HUDEP-2 (cell line): Measurements from ENCODE around the gene FAM20C.

ENCODE experiments used
- DNase-seq, 76 experiments: peaks; one replicate each; lab custom pipeline; 2025; ENCODE audit not compliant: unreplicated experiment in 76 of 76; lab: John Stamatoyannopoulos, UW

FAM20C gene

DNA sequence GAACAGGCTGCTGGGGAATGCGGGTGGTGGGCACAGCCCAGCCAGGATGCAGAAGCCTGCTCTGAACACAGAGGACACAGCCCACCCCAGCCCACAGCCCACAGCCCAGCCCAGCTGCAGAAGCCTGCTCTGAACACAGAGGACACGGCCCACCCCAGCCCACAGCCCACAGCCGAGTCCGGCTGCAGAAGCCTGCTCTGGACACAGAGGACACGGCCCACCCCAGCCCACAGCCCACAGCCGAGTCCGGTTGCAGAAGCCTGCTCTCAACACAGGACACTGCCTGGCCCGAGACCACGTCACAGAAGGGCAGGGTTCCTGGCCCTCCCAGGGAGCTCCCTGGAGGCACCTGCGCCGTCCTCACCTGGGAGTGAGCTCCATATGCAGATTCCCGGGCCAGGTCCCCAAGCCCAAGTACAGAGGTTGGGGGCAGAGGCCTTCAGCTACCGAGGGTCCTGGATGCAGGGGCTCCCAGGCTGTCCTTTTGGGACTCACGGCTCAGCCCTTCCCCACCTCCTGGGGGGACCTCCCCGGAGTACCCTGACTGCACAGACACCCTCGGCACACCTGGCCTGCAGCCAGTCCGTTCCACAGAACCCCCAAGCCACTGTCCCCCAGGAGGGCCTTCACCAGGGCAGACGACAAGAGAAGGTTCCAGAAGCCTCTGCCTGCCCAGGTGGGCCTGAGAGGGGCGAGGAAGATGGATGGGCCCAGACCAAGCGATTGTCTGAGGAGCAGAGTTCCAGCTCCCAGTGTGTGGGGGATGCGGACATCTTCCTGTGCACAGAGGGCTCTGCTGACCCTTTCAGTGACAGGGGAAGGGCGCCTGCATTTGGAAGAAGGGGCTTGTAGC, 73.9 kb downstream of the FAM20C start:
- no peak for DNase-seq

DNA sequence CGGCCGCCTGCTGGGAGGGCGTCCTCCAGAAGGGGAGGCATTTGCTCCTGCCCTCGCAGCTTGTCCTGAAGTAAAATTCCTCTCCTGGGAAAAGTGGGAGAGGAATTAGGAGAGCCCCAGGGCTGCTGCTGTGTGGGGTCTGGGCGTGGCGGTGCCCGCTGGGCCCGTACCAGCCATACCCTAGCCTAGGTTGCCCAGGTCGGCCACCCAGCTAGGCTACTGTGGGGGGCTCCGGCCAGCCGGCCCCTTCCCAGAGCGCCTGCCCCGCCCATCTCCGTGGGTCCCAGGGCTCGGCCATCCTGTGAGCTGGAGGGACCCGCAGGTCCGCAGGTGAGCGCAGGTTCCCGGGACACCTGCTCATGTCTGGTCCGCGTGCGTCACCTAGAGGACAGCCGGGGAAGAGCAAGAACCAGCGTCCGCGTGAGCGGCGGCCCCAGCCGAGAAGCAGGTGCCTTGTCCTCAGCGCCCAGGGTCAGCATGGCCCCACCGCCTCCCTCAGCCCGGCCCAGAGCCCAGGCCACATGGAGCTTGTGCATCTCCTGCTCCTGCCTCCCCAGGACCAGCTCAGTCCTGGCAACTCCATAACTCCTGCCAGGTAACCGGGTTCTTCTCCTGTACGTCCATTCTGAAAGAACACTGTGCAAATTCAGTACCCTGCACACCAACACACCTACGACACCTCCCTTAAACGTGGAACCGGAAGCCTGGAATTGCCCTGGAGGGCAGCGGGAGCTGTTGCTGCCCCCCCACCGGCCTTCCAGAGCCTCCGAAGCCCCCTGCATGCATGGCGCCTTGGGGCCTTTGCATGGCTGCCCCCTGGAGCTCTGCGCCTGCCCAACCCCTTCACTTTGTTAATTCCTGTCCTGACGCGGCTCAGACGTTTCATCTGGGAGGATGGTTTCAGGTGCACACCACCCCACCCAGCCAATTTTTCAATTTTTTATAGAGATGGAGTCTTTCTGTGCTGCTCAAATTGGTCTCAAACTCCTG, 74.8 kb downstream of the FAM20C start:
- DNase-seq, result no peak

DNA sequence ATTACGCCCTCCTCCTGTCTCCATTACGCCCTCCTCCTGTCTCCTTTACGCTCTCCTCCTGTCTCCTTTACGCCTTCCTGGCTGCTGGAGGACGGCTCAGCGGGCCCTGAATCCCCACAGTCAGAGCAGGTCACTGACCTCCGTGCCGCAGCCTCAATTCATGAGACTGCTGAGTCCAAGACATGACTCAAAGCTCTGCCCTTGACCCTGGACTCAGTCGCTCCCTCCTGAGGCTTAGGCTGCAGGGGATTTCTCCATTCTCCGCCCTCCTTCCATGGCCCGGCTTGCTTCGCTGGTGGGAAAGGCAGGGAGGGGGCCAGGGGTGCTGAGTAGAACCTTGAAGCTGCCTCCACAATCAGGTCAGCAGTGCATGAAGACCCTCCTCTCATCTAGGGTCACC, 76.6 kb downstream of the FAM20C start:
- no peak for DNase-seq

DNA sequence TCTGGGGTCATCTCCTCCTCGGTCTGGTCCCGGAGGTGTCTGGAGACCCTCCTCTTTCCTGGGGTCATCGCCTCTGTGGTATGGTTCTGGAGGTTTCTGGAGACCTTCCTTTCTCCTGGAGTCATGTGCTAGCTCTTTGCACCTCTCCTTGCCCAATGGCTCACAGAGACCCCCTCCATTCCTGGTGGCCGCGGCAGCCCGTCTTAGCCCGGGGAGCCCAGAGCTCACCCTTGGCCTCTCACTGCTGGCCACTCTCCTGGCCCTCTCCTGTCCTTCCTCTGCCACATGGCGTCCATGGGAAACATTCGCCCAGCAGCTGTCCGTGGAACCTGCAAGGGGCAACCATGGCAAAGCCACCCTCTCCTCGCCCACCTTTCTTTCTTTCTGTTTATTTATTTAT, 77.3 kb downstream of the FAM20C start:
- no peak for DNase-seq

DNA sequence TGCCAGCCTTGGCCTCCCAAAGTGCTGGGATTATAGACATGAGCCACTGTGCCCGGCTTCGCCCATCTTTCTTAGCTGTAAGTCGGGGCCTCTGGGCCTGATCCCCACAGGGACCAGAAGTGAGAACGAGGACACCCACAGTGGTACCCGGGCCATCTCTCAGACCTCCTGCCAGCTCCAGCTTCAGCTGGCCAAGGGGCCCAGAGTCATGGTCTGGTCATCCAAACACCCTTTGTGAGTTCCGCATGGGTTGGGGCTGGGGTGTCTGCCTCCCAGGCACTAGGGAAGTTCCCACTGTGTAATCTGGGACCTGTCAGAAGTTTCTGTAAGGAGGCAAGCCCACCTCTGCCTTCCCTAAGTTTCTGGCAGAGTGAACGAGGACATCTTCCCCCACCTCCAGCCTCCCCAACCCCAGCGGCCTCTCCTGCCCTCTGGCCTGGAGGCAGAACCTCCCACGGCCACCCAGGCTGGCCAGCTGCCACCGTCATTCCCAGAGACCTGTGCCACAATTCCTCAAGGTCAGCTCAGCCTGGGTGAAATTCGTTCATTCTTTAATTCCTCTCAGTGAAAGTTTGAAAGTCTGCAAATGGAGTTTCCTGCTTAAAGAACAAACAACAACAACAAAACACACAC, 78.1 kb downstream of the FAM20C start:
- no peak for DNase-seq

DNA sequence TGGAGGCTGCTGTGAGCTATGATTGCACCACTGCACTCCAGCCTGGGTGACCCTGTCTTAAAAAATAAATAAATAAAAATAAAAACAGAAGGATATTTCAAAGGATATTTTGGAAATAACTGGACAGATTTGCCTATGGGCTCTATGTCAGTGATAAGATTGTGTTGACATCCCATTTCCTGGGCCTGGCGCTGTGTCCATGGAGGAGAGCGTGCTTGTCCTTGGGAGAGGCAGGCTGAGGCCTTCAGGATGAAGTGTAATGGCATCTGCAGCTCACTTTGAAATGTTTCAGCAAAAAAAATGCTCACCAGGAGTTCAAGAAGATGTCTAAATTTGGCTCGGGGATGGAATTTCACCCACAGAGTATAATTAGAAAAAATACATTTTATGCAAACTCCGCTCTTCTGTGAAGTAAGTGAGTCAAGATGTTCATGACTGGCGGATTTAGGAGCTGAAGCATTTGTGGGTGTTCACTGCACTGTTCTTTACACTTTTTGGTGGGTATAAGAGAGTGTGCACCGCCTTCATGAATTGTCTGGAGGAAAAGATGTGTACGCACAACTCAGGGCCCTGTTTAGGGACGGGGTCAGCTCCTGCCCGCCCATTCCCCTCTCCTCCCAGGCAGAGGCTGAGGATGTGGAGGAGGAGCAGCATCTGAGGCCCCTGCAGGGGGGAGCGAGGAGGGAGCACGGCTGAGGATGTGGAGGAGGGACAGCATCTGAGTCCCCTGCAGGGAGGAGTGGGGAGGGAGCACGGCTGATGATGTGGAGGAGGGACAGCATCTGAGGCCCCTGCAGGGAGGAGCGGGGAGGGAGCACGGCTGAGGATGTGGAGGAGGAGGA, 79.1 kb downstream of the FAM20C start:
- DNase-seq, result no peak

DNA sequence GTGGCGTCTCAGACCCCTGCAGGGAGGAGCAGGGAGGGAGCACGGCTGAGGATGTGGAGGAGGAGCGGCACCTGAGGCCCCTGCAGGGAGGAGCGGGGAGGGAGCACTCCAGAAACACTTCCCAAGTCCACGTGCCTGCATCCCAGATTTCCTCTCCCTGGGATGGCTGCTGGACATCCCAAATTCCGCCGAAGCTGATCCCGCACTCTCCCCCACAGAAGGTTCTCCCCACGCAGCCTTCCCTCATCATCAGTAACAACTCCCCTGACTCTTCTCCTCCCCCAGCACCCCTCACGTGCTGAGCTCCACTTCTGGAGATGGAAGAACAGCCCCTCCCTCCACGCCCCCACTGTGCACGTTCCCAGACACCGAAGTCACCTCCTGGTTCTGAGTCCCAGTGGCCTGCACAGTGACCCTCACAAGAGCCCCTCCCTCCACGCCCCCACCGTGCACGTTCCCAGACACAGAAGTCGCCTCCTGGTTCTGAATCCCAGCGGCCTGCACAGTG, 79.8 kb downstream of the FAM20C start:
- DNase-seq, result no peak

DNA sequence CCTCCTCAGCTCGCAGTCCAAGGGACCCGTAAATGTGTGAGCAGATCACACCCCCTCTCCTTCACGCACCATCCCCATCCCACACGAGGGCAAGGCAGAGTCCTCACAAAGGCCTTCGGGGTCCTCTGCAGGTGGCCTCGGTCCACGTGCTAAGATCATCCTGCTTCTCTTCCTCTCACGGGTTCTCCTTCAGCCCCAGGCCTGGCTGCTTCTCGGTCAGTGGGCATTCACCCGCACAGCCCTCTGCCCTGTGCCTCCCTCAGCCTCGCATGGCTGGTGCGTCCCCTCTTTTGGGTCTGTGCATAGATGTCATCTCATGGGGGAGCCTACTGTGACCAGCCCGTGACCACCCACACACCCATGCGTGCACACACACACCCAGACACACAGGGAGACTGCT, 80.3 kb downstream of the FAM20C start:
- no peak for DNase-seq

DNA sequence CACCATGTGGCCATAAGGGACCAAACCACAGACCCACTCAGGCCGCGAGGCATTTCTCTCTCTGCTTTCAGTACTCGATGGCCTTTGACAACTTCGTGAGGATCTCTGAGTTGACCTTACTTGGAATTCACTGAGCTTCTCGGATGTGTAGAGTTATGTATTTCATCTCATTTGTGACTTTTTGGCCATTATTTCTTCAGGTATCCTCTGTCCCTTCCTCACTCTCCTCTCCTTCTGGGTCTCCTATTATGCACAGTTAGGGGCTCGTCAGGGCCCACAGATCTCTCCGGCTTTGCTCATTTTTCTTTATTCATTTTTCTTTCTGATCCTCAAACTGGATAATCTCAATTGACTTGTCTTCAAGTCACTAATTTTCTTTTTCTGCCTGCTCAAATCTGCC, 81.0 kb downstream of the FAM20C start:
- peak in 1 of 76 experiments; percentile 1 for DNase-seq

DNA sequence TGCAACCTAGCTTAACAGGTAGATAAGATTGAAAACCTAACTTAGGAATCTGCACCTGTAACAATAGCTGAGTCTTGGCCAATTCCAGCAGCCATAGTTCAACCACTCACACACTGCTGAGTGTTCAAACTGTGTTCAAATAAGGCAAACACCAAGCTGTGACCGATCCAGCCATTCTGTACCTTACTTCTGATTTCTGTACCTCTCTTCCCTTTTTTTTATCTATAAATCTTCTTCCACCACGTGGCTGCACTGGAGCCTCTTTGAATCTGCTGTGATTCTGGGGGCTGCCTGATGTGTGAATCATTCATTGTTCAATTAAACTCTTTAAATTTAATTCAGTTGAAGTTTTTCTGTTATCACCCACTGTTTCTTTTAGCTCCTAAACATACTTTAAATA, 81.9 kb downstream of the FAM20C start:
- DNase-seq, result no peak

DNA sequence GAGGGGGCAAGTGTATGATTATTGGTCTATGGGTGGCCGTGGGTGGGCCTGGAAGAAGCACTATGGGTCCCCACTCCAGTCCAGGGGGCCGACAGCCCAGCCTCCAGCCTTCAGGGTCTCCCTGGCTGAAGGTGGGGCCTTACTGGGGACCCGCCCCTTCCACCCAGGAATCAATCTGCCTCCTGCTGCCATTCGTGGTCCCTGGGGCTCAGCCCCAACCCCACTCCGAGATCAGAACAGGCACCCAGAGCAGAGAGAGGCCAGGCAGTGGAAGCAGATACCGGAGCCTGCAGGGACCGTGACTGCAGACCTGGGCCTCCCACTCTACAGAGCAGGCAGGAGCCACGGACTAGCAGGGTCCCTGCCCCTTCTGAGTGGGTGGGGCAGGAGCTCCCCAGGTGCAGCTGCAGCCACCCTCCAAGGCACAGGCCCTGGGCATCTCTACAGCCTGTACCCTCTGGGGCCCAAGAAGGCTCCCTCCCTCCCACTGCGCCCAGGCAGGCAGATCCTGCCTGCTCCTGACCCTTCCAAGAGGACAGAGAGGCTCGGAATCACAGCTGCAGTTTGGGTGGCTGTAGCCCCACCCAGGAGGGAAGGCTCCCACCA, 84.0 kb downstream of the FAM20C start:
- no peak for DNase-seq

DNA sequence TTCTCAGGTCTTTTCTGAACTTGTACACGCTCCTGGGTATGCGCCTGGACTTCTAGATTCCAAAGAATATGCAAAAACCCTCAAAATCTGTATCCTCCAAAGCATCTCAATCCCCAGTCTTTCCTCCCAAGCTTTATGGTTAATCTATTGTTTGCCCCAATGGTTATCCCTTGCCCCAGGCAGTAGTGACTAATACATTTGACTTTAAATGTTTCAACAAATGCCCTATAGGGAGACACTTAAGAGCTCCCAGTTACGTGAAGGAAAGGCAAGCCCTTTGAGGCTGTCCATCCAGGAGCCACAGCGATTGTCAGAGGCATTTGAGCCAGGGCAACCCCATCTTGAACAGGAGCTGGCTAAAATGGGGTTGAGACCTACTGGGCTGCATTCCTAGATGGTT, 84.9 kb downstream of the FAM20C start:
- DNase-seq, result no peak

DNA sequence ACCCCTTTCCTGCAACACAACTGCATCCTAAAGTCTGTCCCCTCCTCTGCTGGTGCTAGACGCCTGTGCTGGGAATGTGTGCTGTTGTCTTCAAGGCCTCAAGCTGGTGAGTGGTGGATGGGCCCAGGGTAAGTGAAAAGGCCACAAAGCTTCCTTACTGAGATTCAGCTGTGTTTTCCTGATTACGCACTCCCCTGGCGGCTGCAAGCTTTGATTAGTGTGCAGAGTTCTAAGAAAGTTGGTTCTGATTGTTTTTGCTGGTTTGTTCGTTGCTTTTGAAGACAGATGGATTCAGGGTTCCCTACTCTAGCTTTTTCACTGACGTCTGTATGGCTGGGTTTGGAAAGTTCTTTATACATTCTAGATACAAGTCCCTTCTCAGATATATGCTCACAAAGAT, 85.7 kb downstream of the FAM20C start:
- DNase-seq, result no peak

DNA sequence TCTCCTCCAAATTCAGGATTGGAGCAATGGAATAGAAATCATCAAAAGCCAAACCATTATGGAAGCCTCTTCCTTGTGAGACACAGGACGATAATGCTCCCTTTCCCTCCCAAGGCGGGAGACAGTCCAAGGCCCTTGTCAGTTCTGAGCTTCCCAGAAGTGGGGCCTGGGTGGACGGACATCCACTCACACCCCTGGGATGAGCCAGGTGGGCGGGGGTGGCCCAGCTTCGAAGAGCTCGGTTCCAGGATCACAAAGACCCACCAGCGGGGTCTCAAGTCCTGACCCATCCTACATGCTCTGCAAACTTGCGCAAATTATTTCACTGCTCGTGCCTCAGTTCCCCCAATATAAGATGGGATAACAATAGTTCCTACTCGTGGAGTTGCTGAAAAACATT, 87.5 kb downstream of the FAM20C start:
- DNase-seq, result no peak

DNA sequence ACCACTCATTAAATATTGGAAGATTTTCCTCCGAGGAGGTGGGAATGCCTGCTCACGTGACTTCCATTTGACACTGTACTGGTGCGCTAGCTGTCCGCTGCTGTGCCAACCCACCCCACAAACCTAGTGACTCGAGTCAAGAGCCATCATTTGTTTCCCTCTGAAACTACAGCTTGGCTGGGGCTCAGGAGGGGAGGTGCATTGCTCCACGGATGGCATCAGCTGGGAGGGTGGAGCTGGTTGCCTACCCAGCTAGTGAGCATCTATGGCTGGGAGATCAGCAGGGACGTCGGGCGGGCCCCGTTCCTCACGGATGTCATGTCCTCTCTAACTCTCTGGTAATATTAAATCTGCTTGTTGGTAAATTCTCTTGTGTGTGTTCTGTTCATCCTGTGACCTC, 88.1 kb downstream of the FAM20C start:
- no peak for DNase-seq

DNA sequence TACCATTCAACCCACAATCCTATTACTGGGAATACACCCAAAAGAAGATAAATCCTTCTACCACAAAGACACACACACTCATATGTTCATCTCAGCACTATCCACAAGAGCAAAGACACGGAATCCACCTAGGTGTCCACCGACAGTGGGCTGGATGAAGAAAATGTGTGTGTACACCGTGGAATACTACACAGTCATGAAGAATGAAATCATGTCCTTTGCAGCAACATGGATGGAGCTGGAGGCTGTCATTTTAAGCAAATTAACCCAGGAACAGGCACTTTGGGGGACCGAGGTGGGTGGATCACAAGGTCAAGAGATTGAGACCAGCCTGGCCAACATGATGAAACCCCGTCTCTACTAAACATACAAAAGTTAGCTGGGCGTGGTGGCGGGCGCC, 89.3 kb downstream of the FAM20C start:
- no peak for DNase-seq

DNA sequence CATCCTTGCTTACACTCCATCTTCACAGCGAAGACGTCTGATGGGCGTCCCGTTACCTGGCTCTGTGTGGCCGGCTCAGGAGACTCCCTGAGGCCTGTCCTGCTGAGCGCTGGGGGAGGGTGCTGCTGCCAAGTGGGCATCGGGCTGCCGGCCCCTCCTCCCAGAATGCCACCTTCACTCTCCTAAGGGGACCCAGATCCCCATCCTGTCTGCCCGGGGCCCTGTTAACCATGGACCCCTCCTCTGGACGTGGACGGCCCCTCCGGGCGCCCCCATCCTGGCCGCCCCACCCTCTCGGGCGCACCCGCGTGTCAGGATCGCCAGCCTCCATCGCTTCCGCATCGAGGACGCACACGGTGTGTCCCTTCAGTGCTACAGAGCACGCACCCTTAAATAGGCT, 90.2 kb downstream of the FAM20C start:
- no peak for DNase-seq

DNA sequence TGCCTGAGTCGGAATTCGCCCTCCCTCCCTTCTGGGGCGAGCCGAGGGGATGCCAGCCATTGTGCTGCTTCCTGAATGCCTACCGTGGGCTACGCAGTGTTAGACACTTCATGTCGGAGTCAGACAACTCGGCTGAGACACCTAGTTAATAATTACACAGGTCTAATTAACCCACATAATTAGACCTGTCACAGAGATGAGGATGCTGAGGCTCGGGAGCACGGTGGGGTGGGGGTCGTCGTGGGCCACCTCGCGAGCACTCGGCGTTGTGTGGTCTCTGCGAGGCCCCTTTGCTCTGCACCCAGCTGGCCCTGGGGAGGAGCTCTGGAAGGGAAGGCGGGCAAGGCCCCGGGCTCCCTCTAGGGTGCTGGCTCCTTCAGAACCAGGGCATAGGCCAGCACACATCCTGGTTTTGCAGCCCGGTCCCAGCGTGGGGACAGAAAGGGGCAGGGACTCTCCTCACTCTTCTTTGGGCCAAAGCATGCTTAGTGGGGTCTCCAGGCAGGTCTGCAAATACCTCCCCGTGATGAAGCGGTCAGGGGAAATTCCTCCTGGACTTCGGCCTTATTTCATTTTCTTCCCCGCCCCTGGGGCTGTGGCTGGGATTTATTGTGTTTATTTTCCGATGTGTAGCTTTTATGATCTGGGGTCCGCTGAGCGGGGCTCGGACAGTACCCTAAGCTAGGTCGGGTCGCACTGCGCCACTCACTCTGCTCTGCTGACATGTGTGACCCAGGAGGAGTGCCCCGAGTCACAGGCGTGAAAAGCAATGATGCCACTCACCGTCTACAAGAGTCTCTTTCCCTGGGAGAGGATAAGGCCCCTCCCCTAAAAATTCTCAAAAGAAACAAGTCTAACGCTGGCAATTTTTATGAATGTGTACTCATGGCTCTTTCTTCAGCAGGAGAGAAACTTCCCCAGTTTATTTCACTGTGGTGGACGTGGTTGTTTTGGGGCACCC, 92.7 kb downstream of the FAM20C start:
- DNase-seq, result no peak

DNA sequence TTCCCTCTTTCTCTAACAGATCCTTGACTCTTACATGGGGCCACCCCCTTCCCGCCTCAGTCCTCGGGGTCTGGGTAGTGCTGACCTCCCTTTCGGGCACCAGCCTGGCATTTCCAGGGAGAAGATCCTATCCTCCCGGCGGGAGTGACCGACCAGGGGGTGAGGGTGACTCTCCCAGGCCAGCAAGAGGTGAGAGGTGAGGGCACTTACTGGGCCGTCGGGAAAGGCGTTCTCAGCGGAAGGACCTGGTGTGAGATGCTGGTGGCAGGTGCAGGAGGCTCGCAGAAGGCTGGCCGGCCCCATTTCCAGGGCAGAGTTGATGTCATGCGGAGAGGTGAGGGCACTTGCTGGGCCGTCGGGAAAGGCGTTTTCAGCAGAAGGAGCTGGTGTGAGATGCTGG, 93.4 kb downstream of the FAM20C start:
- DNase-seq, result no peak
